Neuron (in vitro differentiated cells): ENCODE measurements around the gene CST8.
"Not testable (repeated sequence)": the region's sequence is repeated elsewhere in the genome, so short reads cannot be mapped to it uniquely, and the experiment has no call there.

Source experiments
- H2AFZ ChIP-seq: one replicate; pipeline ENCODE4 v1.6.1; 2013; ENCODE audit warnings: low read depth, mild to moderate bottlenecking, inconsistent platforms, low read length, moderate library complexity
- H3K27me3 ChIP-seq: one replicate; pipeline ENCODE4 v1.6.1; 2013; ENCODE audit warnings: low read length; ENCODE audit not compliant: insufficient read depth
- H3K36me3 ChIP-seq: one replicate; pipeline ENCODE4 v1.6.1; 2013; ENCODE audit warnings: low read length; ENCODE audit not compliant: insufficient read depth
- H3K4me1 ChIP-seq: one replicate; pipeline ENCODE4 v1.6.1; 2013; ENCODE audit warnings: low read length; ENCODE audit not compliant: insufficient read depth
- H3K4me3 ChIP-seq: 2 replicates; pipeline ENCODE4 v1.5.1; 2013; ENCODE audit warnings: mild to moderate bottlenecking, low read length, moderate library complexity
- H3K9me3 ChIP-seq: one replicate; pipeline ENCODE4 v1.6.1; 2013; ENCODE audit warnings: low read length

Gene CST8

GRCh38 chr20:23455639-23456038 lies 35.3 kb upstream of the CST8 start:
- Histone ChIP-seq H3K9me3 (no peaks in the 10 kb centered on the region), H3K4me1 (no peaks in the 10 kb centered on the region), H3K36me3 (no peaks in the 10 kb centered on the region), H3K27me3 (peaks cover 4% of the 10 kb centered on the region), H3K4me3 (no peak overlapping the region), H2AFZ (no peak overlapping the region)

- peaks cover 4% of the 10 kb centered on the region for H3K27me3 ChIP-seq
- no peaks in the 10 kb centered on the region for H3K36me3 ChIP-seq
- no peak overlapping the region for H3K4me3 ChIP-seq
- H3K4me1 ChIP-seq, result no peaks in the 10 kb centered on the region
- no peak overlapping the region for H2AFZ ChIP-seq
- H3K9me3 ChIP-seq, result no peaks in the 10 kb centered on the region
Measured at GRCh38 chr20:23456409-23456808, 34.5 kb upstream of the CST8 start.

- H3K4me1 ChIP-seq, result no peaks in the 10 kb centered on the region
- no peak overlapping the region for H2AFZ ChIP-seq
- peaks cover 4% of the 10 kb centered on the region for H3K27me3 ChIP-seq
- H3K4me3 ChIP-seq, result no peak overlapping the region
- H3K36me3 ChIP-seq, result no peaks in the 10 kb centered on the region
- no peaks in the 10 kb centered on the region for H3K9me3 ChIP-seq
Measured at GRCh38 chr20:23456873-23457272, 34.0 kb upstream of the CST8 start.

- no peaks in the 10 kb centered on the region for H3K4me1 ChIP-seq
- H3K9me3 ChIP-seq, result no peaks in the 10 kb centered on the region
- H2AFZ ChIP-seq, result no peak overlapping the region
- no peaks in the 10 kb centered on the region for H3K27me3 ChIP-seq
- H3K4me3 ChIP-seq, result no peak overlapping the region
- no peaks in the 10 kb centered on the region for H3K36me3 ChIP-seq
Measured at GRCh38 chr20:23459461-23460150, 31.3 kb upstream of the CST8 start.

GRCh38 chr20:23461180-23461579 lies 29.7 kb upstream of the CST8 start:
- Histone ChIP-seq H3K4me1 (no peaks in the 10 kb centered on the region), H3K4me3 (no peak overlapping the region), H3K27me3 (no peaks in the 10 kb centered on the region), H2AFZ (no peak overlapping the region), H3K9me3 (no peaks in the 10 kb centered on the region), H3K36me3 (no peaks in the 10 kb centered on the region)

- H3K27me3 ChIP-seq, H3K9me3 ChIP-seq, H3K4me3 ChIP-seq, H3K36me3 ChIP-seq, H3K4me1 ChIP-seq, H2AFZ ChIP-seq: not testable (repeated sequence)
Measured at GRCh38 chr20:23466961-23467360, 24.0 kb upstream of the CST8 start.

GRCh38 chr20:23472306-23472705 lies 18.6 kb upstream of the CST8 start:
- H3K36me3 ChIP-seq, H2AFZ ChIP-seq, H3K9me3 ChIP-seq, H3K4me1 ChIP-seq, H3K4me3 ChIP-seq, H3K27me3 ChIP-seq: not testable (repeated sequence)

- H3K4me3 ChIP-seq, H3K36me3 ChIP-seq, H3K4me1 ChIP-seq, H3K9me3 ChIP-seq, H2AFZ ChIP-seq, H3K27me3 ChIP-seq: not testable (repeated sequence)
Measured at GRCh38 chr20:23473293-23473692, 17.6 kb upstream of the CST8 start.

GRCh38 chr20:23475395-23475794 lies 15.5 kb upstream of the CST8 start:
- Histone ChIP-seq H2AFZ (no peak overlapping the region), H3K4me1 (no peaks in the 10 kb centered on the region), H3K27me3 (peaks cover 2% of the 10 kb centered on the region), H3K36me3 (no peaks in the 10 kb centered on the region), H3K4me3 (no peak overlapping the region), H3K9me3 (no peaks in the 10 kb centered on the region)

- H3K27me3 ChIP-seq, result peaks cover 2% of the 10 kb centered on the region
- no peak overlapping the region for H2AFZ ChIP-seq
- H3K9me3 ChIP-seq, result no peaks in the 10 kb centered on the region
- no peaks in the 10 kb centered on the region for H3K4me1 ChIP-seq
- H3K4me3 ChIP-seq, result no peak overlapping the region
- H3K36me3 ChIP-seq, result no peaks in the 10 kb centered on the region
Measured at GRCh38 chr20:23476015-23476754, 14.7 kb upstream of the CST8 start.

GRCh38 chr20:23477223-23477622 lies 13.7 kb upstream of the CST8 start:
- Histone ChIP-seq H3K36me3 (no peaks in the 10 kb centered on the region), H3K27me3 (peaks cover 2% of the 10 kb centered on the region), H3K4me3 (no peak overlapping the region), H2AFZ (no peak overlapping the region), H3K9me3 (no peaks in the 10 kb centered on the region), H3K4me1 (no peaks in the 10 kb centered on the region)

GRCh38 chr20:23479043-23479442 lies 11.9 kb upstream of the CST8 start:
- Histone ChIP-seq H3K36me3 (no peaks in the 10 kb centered on the region), H3K27me3 (peaks cover 2% of the 10 kb centered on the region), H2AFZ (no peak overlapping the region), H3K4me1 (no peaks in the 10 kb centered on the region), H3K9me3 (no peaks in the 10 kb centered on the region), H3K4me3 (no peak overlapping the region)

- no peak overlapping the region for H2AFZ ChIP-seq
- no peaks in the 10 kb centered on the region for H3K4me1 ChIP-seq
- H3K9me3 ChIP-seq, result no peaks in the 10 kb centered on the region
- no peak overlapping the region for H3K4me3 ChIP-seq
- H3K27me3 ChIP-seq, result no peaks in the 10 kb centered on the region
- H3K36me3 ChIP-seq, result no peaks in the 10 kb centered on the region
Measured at GRCh38 chr20:23482138-23482537, 8.8 kb upstream of the CST8 start.

GRCh38 chr20:23484081-23484480 lies 6.8 kb upstream of the CST8 start:
- Histone ChIP-seq H3K4me1 (no peaks in the 10 kb centered on the region), H2AFZ (no peak overlapping the region)

More at GRCh38 chr20:23484081-23484480, 6.8 kb upstream of the CST8 start:
- Histone ChIP-seq H3K4me3 (no peak overlapping the region), H3K27me3 (no peaks in the 10 kb centered on the region), H3K36me3 (no peaks in the 10 kb centered on the region), H3K9me3 (no peaks in the 10 kb centered on the region)
